Tibial nerve (tissue), 3 donors: Measurements from ENCODE around the gene MMP14.

Experiments used
- CTCF ChIP-seq, 5 experiments: fragments of 200-600 bp in 3 of 5; fragments of 450-650 bp in 2 of 5; sonication (generic) in 3 of 5; IDR thresholded peaks; one replicate each; pipeline ENCODE4 v1.5.1; 2016 to 2019; ENCODE audit warnings: antibody characterized with exemption in 5 of 5, mild to moderate bottlenecking in 3 of 5, moderate library complexity in 2 of 5
- POLR2A ChIP-seq, 2 donors: fragments of 450-650 bp; IDR thresholded peaks; one replicate each; pipeline ENCODE4 v1.6.1; 2017; ENCODE audit warnings: antibody characterized with exemption in 2 of 2, mild to moderate bottlenecking in 2 of 2, moderate library complexity in 2 of 2

- no peak for TF ChIP-seq CTCF (IDR thresholded peaks at IDR 0.05)
- no peak for TF ChIP-seq POLR2A (IDR thresholded peaks at IDR 0.05)
Observed at GRCh38 chr14:22882529-22883172, 46.3 kb downstream of the MMP14 start.
